MCF 10A (cell line): Measurements from ENCODE around the gene NUCB1. TPM values are rescaled to one million over a fixed set of nuclear protein-coding genes. Genes with fewer than 3 reads are reported as not detected.
"Not testable (repeated sequence)": the region's sequence is repeated elsewhere in the genome, so short reads cannot be mapped to it uniquely, and the experiment has no call there.

Experiments used
- BruUV-seq: library from RNA; stranded (reverse); fragments of 400-500 nt; replicated peaks from 2 replicates; lab custom pipeline; 2021; lab: Mats Ljungman, UMichigan
- CTCF ChIA-PET: fragments of 300-600 bp; sonication (Branson Sonifier 250); formaldehyde crosslinking; extraction: SDS; loops from one replicate; lab custom pipeline; 2021; ENCODE audit warnings: antibody characterized with exemption, inconsistent platforms; lab: Yijun Ruan, JAX
- POLR2A ChIA-PET: fragments of 300-600, 350-650 bp; sonication (Branson Sonifier 250); formaldehyde crosslinking; extraction: SDS; loops from one replicate; lab custom pipeline; 2020; ENCODE audit warnings: antibody characterized with exemption, inconsistent platforms; lab: Yijun Ruan, JAX
- DNase-seq: peaks from one replicate; pipeline ENCODE4 v3.0.0-alpha.2; 2018; ENCODE audit not compliant: unreplicated experiment
- H3K27ac Mint-ChIP-seq: one replicate; pipeline ENCODE4 v1.8.0; 2022; ENCODE audit warnings: mild to moderate bottlenecking, low read depth, mixed read lengths; ENCODE audit not compliant: unreplicated experiment
- H3K27me3 Mint-ChIP-seq: one replicate; pipeline ENCODE4 v1.8.0; 2022; ENCODE audit warnings: mixed read lengths; ENCODE audit not compliant: insufficient read depth, unreplicated experiment
- H3K36me3 Mint-ChIP-seq: one replicate; pipeline ENCODE4 v1.8.0; 2022; ENCODE audit warnings: mild to moderate bottlenecking, moderate library complexity, mixed read lengths; ENCODE audit not compliant: insufficient read depth, unreplicated experiment
- H3K4me1 Mint-ChIP-seq: one replicate; pipeline ENCODE4 v1.8.0; 2022; ENCODE audit warnings: mixed read lengths; ENCODE audit not compliant: insufficient read depth, unreplicated experiment
- H3K4me3 Mint-ChIP-seq: one replicate; pipeline ENCODE4 v1.8.0; 2022; ENCODE audit warnings: mild to moderate bottlenecking, moderate library complexity, mixed read lengths; ENCODE audit not compliant: unreplicated experiment
- H3K9me3 Mint-ChIP-seq: one replicate; pipeline ENCODE4 v1.8.0; 2022; ENCODE audit warnings: mixed read lengths; ENCODE audit not compliant: unreplicated experiment
- intact Hi-C: fragments of 100-400 bp; cut with micrococcal nuclease; formaldehyde crosslinking; loops from 2 replicates; pipeline ENCODE4 v1.14.1; 2022
- total RNA-seq: library from RNA; stranded (reverse); gene quantifications from 2 replicates; pipeline ENCODE4 v1.2.3, GENCODE V29; 2022
- TF ChIP-seq, protein P1 (sequence below): fragments of 200-600 bp; IDR thresholded peaks from one replicate; pipeline ENCODE4 v1.8.0; 2022; ENCODE audit warnings: antibody characterized with exemption, mild to moderate bottlenecking; ENCODE audit not compliant: unreplicated experiment

Gene NUCB1
- total RNA-seq, 1 experiment from 2014 or later: 61.4 TPM

DNA sequence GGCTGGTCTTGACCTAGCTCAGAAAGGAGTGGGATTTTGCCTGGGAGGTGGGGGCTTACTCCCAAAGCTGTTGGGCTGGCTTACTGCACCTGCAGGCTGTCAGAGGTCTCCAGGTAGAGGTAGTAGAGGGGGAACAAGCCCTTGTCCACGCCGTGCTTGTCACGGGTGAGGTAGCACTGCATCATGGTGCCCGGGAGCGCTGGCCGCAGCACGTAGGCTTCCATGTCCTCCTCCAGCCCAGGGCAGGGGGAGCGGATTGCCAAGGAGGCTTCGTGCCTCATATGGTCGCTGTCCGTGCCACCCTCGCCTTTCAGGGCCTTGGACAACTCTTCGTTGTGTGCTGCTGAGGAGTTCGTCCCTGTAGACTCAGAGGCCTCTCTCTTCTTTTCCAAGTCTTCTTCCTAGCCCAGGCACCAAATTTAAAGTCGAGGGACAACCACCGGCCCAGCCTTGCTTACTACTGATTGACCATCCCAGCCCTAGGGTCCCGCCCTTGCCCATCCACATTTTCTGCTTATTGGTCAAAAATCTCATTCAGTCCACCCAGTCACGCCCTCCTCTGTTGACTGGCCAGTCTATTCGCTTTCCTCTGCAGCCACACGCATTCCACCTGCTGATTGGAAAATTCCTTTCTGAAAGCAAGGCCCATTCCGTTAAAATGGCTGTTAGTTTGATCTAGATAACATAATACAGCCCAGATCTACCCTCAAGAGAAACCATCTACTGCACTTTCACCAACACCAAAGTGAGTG lies 12.1 kb upstream of the NUCB1 start:
- Mint-ChIP-seq H3K36me3 (no peaks in the 10 kb centered on the region), H3K4me1 (no peaks in the 10 kb centered on the region), H3K27ac (no peak overlapping the region), H3K9me3 (no peaks in the 10 kb centered on the region), H3K27me3 (no peaks in the 10 kb centered on the region), H3K4me3 (no peak overlapping the region)
- DNase-seq: no peak
- no TSS peak for BruUV-seq
- ChIA-PET POLR2A (interaction anchor here (1.4 kb wide), 1 partner anchor 16 kb away, joined by 5 read pairs; the partner anchor contains the start of gene PPP1R15A), CTCF (interaction anchor here (0.6 kb wide), 2 partner anchors 71 to 300 kb away, joined by 3 read pairs; no protein-coding TSS in a partner anchor)
- TF ChIP-seq, protein P1, sequence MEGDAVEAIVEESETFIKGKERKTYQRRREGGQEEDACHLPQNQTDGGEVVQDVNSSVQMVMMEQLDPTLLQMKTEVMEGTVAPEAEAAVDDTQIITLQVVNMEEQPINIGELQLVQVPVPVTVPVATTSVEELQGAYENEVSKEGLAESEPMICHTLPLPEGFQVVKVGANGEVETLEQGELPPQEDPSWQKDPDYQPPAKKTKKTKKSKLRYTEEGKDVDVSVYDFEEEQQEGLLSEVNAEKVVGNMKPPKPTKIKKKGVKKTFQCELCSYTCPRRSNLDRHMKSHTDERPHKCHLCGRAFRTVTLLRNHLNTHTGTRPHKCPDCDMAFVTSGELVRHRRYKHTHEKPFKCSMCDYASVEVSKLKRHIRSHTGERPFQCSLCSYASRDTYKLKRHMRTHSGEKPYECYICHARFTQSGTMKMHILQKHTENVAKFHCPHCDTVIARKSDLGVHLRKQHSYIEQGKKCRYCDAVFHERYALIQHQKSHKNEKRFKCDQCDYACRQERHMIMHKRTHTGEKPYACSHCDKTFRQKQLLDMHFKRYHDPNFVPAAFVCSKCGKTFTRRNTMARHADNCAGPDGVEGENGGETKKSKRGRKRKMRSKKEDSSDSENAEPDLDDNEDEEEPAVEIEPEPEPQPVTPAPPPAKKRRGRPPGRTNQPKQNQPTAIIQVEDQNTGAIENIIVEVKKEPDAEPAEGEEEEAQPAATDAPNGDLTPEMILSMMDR: no peak
- intact Hi-C loops: no loop called here

DNA sequence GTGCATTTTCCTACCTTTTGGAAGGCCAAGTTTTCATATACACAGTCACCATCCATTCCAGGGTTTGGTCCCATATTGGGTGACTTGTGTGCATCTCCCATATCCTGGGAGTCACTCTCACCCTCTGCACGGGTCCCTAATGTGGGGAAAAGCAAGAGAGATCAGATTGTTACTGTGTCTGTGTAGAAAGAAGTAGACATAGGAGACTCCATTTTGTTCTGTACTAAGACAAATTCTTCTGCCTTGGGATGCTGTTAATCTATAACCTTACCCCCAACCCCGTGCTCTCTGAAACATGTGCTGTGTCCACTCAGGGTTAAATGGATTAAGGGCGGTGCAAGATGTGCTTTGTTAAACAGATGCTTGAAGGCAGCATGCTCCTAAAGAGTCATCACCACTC lies 10.6 kb upstream of the NUCB1 start:
- H3K36me3 Mint-ChIP-seq, H3K9me3 Mint-ChIP-seq, intact Hi-C loops, DNase-seq, H3K4me3 Mint-ChIP-seq, BruUV-seq, H3K4me1 Mint-ChIP-seq, H3K27ac Mint-ChIP-seq, CTCF ChIA-PET, H3K27me3 Mint-ChIP-seq: not testable (repeated sequence)
- POLR2A ChIA-PET: interaction anchor here (1.4 kb wide), 1 partner anchor 17 kb away, joined by 5 read pairs; the partner anchor contains the start of gene PPP1R15A

DNA sequence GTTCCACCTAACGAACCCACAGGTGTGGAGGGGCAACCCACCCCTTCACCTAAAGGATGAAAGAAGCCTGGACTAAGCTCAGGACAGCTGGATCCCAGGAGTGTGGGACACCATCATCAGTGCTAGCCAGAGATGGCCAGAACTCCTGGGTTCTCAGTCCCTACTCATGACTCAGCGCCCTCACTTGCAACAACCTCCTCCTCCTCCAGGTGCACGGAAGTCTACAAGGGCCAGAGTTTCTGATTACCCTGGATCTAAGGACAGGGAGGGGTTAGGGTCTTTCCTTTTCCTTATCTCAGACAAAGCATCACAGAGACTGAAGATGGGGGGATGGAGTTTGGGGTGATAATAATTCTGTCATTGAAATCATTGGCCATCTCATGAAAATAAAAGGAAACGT lies 9.6 kb upstream of the NUCB1 start:
- no peak overlapping the region for H3K4me3 Mint-ChIP-seq
- H3K9me3 Mint-ChIP-seq: no peaks in the 10 kb centered on the region
- no peak overlapping the region for H3K27ac Mint-ChIP-seq
- no peaks in the 10 kb centered on the region for H3K4me1 Mint-ChIP-seq
- TF ChIP-seq, protein P1: no peak
- ChIA-PET POLR2A (no interaction called here), CTCF (no interaction called here)
- intact Hi-C loops: no loop called here
- H3K27me3 Mint-ChIP-seq: no peaks in the 10 kb centered on the region
- BruUV-seq: no TSS peak
- H3K36me3 Mint-ChIP-seq: no peaks in the 10 kb centered on the region
- DNase-seq: no peak

DNA sequence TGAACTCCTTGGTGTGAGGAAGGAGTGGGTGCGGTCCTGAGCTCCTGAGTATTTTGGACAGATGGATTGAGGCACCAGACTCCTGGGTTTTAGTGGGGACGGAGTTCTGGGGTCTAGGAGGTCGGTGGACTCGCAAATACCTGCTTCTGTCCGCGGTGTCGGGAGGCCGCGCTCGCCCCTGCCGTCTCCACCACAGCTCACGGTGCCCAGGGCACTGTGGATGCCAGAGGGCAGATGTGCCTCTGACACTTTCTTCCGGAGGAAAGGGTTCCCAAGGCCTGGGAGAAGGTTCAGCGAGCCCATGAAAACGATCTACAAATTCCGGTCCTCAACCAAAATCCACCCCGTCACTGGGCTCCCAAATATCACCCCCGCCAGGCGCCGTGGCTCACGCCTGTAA lies 4.9 kb upstream of the NUCB1 start:
- Mint-ChIP-seq H3K27ac (no peak overlapping the region), H3K27me3 (no peaks in the 10 kb centered on the region), H3K4me1 (peaks cover 2% of the 10 kb centered on the region), H3K36me3 (no peaks in the 10 kb centered on the region), H3K4me3 (no peak overlapping the region), H3K9me3 (no peaks in the 10 kb centered on the region)
- intact Hi-C loops: no loop called here
- TF ChIP-seq, protein P1: no peak
- no peak for DNase-seq
- CTCF ChIA-PET: interaction anchor here (0.6 kb wide), 1 partner anchor 9 kb away, joined by 4 read pairs; no protein-coding TSS in a partner anchor
- no TSS peak for BruUV-seq
- POLR2A ChIA-PET: interaction anchor here (1.2 kb wide), 1 partner anchor 14 kb away, joined by 4 read pairs; no protein-coding TSS in a partner anchor
